Ovary (tissue), 9 donors: ENCODE results near the gene ERVFRD-1. TPM values are rescaled to one million over a fixed set of nuclear protein-coding genes. Genes with fewer than 3 reads are reported as not detected.
"Not testable (repeated sequence)": the region's sequence is repeated elsewhere in the genome, so short reads cannot be mapped to it uniquely, and the experiment has no call there.

ENCODE experiments used
- DNase-seq, 5 donors: peaks; one replicate each; pipeline ENCODE4 v3.0.0-alpha.2; 2019 to 2020
- H3K27ac ChIP-seq, 2 donors: fragments of 200-600 bp; one replicate each; pipeline versions ENCODE4 v1.5.1 to v1.8.0; 2019 to 2022
- H3K27me3 ChIP-seq: fragments of 200-600 bp; one replicate; pipeline ENCODE4 v1.8.0; 2022
- H3K36me3 ChIP-seq: fragments of 200-600 bp; sonication (generic); one replicate; pipeline ENCODE4 v1.5.1; 2019
- H3K4me1 ChIP-seq: one replicate; pipeline ENCODE4 v1.8.1; 2013; ENCODE audit warnings: mild to moderate bottlenecking, moderate library complexity; ENCODE audit not compliant: insufficient read depth
- H3K4me3 ChIP-seq: fragments of 200-600 bp; sonication (generic); one replicate; pipeline ENCODE4 v1.5.1; 2017
- H3K9me3 ChIP-seq, 2 donors: fragments of 200-600 bp in 1 of 2; sonication (generic) in 1 of 2; one replicate each; pipeline versions ENCODE4 v1.5.1 to v1.8.1; 2013 to 2019; ENCODE audit warnings: mild to moderate bottlenecking in 1 of 2, moderate library complexity in 1 of 2
- EP300 ChIP-seq: sonication (generic); formaldehyde crosslinking; IDR thresholded peaks from one replicate; pipeline ENCODE4 v1.6.1; 2017; ENCODE audit warnings: antibody characterized with exemption
- POLR2A ChIP-seq: fragments of 450-650 bp; IDR thresholded peaks from one replicate; pipeline ENCODE4 v1.6.1; 2017; ENCODE audit warnings: antibody characterized with exemption, mild to moderate bottlenecking, moderate library complexity
- WGBS, 3 donors: extraction: QIAGEN DNeasy Blood & Tissue Kit in 1 of 3; methylation state at CpG; one replicate each; pipeline versions ENCODE4 v1.1.5 to v1.1.7; 2013 to 2017; 5-methylcytosine and 5-hydroxymethylcytosine counted together
- intact Hi-C, 4 donors: fragments of 100-400 bp; cut with DNase I; formaldehyde crosslinking; loops; one replicate each; pipeline versions ENCODE4 v1.11.0 to v1.15.1; 2022 to 2023
- polyA plus RNA-seq, 2 donors: library from polyadenylated mRNA; stranded (reverse); fragments of 200-250 nt in 1 of 2; fragments of 350-450 nt in 1 of 2; fragmentation: Illumina TruSeq in 1 of 2; extraction: RNeasy Lipid Tissue Mini Kit (QIAGEN cat#74804) in 1 of 2; gene quantifications; one replicate each; pipeline ENCODE4 v1.2.3, GENCODE V29; 2013 to 2014
- total RNA-seq, 7 donors: library from RNA; depleted of rRNA in 2 of 7; stranded (reverse); fragments of >200 nt in 2 of 7; fragmentation: NEBNext Ultra II Directional in 3 of 7; extraction: Animal tissue kit (Norgen Biotek cat#: 25700) in 3 of 7; gene quantifications; one replicate each; pipeline versions ENCODE4 v1.1.0 to v1.2.4, GENCODE V29; 2016 to 2023
- TF ChIP-seq, protein P1 (sequence below), 3 donors: fragments of 450-650 bp in 2 of 3; fragments of 200-600 bp in 1 of 3; IDR thresholded peaks; one replicate each; pipeline versions ENCODE4 v1.5.1 to v1.8.0; 2016 to 2022; ENCODE audit warnings: antibody characterized with exemption in 3 of 3, mild to moderate bottlenecking in 1 of 3
- donor health status: DM: no; HTN: no; CAD: no; lungs with moderate emphysema.
- donor health status: DM: no; HTN: no; CAD: no.
- donor health status: Bipolar disorder and iron deficiency.
- donor health status: DM: yes; HTN: yes; CAD: no.
- donor health status: DM: no; HTN: no; CAD: no.
- donor health status: DM: yes; HTN: yes; CAD: no.

ERVFRD-1 gene
- total and polyA plus RNA-seq, 9 donors: 0.05 to 0.78 (median 0.12) TPM; not detected in 6

DNA sequence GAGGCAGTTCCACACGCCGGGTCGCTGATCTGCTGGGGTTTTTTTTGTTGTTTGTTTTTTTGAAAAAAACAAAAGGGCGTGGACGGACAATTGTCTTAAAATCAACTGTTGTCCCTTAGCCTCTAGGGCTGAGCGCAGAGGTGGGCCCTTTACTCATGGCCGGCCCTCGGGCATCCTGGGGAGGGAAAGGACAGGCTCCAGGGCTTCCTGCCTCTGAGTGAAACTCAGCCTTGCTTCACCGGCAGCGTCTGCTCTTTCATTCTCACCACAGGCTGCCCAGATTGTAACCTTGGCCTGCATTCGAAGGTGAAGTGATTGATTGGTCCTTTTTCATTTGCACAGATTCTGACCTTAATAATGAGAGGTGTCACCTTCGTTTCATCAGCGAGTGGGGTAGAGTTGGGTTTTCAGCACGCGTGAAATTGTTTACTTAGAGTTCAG is 17.1 kb downstream of the ERVFRD-1 start:
- TF ChIP-seq EP300 (no peak), POLR2A (no peak)
- TF ChIP-seq, protein P1, sequence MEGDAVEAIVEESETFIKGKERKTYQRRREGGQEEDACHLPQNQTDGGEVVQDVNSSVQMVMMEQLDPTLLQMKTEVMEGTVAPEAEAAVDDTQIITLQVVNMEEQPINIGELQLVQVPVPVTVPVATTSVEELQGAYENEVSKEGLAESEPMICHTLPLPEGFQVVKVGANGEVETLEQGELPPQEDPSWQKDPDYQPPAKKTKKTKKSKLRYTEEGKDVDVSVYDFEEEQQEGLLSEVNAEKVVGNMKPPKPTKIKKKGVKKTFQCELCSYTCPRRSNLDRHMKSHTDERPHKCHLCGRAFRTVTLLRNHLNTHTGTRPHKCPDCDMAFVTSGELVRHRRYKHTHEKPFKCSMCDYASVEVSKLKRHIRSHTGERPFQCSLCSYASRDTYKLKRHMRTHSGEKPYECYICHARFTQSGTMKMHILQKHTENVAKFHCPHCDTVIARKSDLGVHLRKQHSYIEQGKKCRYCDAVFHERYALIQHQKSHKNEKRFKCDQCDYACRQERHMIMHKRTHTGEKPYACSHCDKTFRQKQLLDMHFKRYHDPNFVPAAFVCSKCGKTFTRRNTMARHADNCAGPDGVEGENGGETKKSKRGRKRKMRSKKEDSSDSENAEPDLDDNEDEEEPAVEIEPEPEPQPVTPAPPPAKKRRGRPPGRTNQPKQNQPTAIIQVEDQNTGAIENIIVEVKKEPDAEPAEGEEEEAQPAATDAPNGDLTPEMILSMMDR (IDR thresholded peaks at IDR 0.05): no peak
- 0 to 1% (median 1%) methylated on average over 15 of the region's 15 CpGs for WGBS, 3 donors
- Histone ChIP-seq H3K27ac (peak overlapping the region in 1 of 2 donors; percentile 99), H3K9me3 (no peaks in the 10 kb centered on the region), H3K27me3 (no peaks in the 10 kb centered on the region), H3K36me3 (no peaks in the 10 kb centered on the region), H3K4me3 (peak overlapping the region; percentile 100), H3K4me1 (peaks cover 3% of the 10 kb centered on the region)
- intact Hi-C loops: no loop called here
- peak in 3 of 5 donors; percentile 22 to 40 (median 28) for DNase-seq

DNA sequence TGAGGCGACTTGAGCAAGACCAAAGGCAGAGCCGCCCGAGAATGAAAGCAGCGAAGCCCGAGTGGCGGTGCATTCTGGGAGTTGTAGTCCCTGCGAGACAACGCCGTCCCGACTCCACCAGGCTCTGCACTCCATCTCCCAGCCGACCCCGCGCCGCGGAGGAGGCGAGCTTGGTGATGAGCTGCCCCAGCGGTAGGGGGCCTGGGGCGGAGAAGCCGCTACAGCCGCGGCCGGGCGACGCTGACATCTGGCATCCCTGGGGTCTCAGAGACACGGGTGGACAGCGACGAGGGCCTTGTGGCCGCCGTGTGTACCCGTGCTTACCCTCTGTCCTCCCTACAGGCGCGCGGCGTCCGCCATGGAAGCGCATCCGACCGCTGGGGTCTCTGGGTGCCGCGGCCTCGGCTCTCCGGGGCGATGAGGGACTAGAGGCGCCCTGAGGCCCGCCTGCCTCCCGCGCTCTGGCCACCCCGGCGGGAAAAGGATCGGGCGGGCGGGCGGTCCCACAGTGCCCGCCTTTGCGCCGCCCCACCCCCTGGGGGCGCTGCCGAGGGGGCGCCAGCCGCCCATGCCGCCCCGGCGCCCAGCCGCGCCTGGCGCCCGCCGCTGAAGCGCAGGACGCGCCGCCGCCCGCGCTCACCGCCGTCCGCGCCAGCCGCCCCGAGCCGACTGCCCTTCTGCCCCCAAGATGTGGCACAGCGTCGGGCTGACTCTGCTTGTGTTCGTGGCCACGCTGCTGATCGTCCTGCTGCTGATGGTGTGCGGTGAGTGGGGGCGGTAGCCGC is 17.7 kb downstream of the ERVFRD-1 start, which contains the start of gene SMIM13:
Gene SMIM13 (plus strand): TSS at position 209 of the 785 bp plus-strand sequence. CDS start 480 bp downstream, at position 689.
- DNase-seq: peak; percentile 96 to 97 (median 96)
- Histone ChIP-seq H3K36me3 (no peaks in the 10 kb centered on the region), H3K4me3 (peak within 1 kb of the TSS; percentile 100), H3K4me1 (peaks cover 3% of the 10 kb centered on the region), H3K27me3 (no peaks in the 10 kb centered on the region), H3K27ac (peak within 1 kb of the TSS; percentile 96 to 99), H3K9me3 (no peaks in the 10 kb centered on the region)
- peak; percentile 61 for TF ChIP-seq POLR2A
- TF ChIP-seq, protein P1 (IDR thresholded peaks at IDR 0.05): peak; percentile 32 to 76 (median 75)
- no peak for TF ChIP-seq EP300
- intact Hi-C loops: no loop called here
- WGBS, 3 donors: 0 to 1% (median 0%) methylated on average over 44 to 90 of the region's 90 CpGs

DNA sequence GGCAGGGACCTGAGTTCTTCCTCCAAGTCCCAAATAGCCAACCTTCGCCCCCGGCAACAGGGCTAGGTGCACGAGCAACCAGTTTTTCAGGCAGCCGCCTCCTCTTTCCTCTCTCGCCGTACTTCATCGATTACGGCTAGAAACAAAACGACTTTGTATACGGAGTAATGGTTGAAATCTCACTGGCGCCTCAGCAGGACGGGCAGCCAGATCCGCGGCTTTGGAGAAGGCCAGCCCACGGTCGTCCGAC is 18.2 kb downstream of the ERVFRD-1 start:
- no peak for DNase-seq
- Histone ChIP-seq H3K9me3 (no peaks in the 10 kb centered on the region), H3K4me3 (peak overlapping the region; percentile 100), H3K27me3 (no peaks in the 10 kb centered on the region), H3K36me3 (no peaks in the 10 kb centered on the region), H3K27ac (peak overlapping the region; percentile 96 to 99), H3K4me1 (peaks cover 3% of the 10 kb centered on the region)
- TF ChIP-seq, protein P1 (IDR thresholded peaks at IDR 0.05): no peak
- no peak for TF ChIP-seq POLR2A
- TF ChIP-seq EP300: no peak
- 0 to 1% (median 1%) methylated on average over 17 of the region's 17 CpGs for WGBS, 3 donors
- intact Hi-C loops: no loop called here

DNA sequence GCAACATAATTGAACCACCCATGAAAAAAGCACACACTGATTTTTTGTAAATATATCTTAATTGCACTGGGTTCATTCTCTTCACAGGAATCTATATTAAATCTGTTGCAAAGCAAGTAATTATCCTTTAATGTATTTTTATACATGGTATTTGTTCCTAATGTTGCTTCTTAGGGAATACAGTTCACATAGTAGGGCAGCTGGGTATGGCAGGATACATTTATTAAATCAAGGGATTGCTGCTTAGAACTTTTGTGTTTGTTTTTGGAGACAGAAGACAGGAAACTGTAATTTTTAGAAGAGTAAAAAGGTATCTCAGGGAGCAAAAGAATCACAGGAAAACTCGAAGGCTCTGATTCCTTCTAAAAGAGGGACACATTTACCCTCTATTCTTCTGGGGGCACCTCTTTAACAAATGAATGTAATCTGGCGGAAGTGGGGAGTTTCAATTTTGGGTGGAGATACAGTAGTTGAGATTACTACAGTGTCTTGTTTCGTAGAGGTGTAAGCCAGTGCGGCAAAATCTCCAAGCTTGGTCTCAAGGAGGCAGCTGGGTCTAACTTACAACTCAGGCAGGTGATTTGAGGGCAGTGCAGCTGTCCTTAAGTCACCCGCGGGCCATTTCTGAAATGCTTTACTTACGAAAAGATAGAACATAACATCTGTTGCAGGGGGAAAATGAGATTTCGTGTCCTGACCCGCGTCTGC is 18.7 kb downstream of the ERVFRD-1 start:
- no peak for TF ChIP-seq EP300
- TF ChIP-seq, protein P1 (IDR thresholded peaks at IDR 0.05): no peak
- no peak for TF ChIP-seq POLR2A
- peak overlapping the region; percentile 96 to 99 for H3K27ac ChIP-seq
- no peaks in the 10 kb centered on the region for H3K9me3 ChIP-seq
- no peaks in the 10 kb centered on the region for H3K27me3 ChIP-seq
- intact Hi-C loops: no loop called here
- 3 to 4% (median 4%) methylated on average over 10 of the region's 10 CpGs for WGBS, 3 donors
- DNase-seq: no peak
- H3K36me3 ChIP-seq: no peaks in the 10 kb centered on the region
- peak overlapping the region; percentile 100 for H3K4me3 ChIP-seq
- H3K4me1 ChIP-seq: peaks cover 3% of the 10 kb centered on the region

DNA sequence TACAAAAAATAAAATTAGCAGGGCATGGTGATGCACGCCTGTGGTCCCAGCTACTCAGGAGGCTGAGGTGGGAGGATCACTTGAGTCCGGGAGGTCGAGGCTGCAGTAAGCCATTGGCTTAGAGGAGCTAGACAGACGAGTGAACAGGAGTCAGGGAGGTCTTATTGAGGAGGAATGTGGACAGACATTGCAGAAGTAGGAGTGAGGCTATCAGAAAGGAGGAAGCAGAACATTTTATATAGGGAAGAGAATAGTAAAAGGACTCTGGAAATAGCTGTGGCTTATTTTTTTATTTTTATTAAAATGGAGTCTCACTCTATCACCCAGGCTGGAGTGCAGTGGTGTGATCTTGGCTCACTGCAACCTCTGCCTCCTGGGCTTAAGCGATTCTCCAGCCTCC is 20.4 kb downstream of the ERVFRD-1 start:
- H3K36me3 ChIP-seq, intact Hi-C loops, H3K27me3 ChIP-seq, H3K4me1 ChIP-seq, H3K27ac ChIP-seq, H3K4me3 ChIP-seq, H3K9me3 ChIP-seq, DNase-seq: not testable (repeated sequence)
- 89 to 93% (median 90%) methylated on average over 5 of the region's 5 CpGs for WGBS, 3 donors
